ENCODE data around the gene OR4P4. TPM values are rescaled to one million over a fixed set of nuclear protein-coding genes. Genes with fewer than 3 reads are reported as not detected.

The OR4P4 gene
- not detected in 2 replicates for total RNA-seq (2014; rRNA removed; shearing (Covaris generic))

GRCh38 chr11:55634813-55635212 is at the start of gene OR4P4:
TSS of gene OR4P4 (plus strand) at chr11:55635113.
- no peak for DNase-seq (ENCODE audit: low spot score)

GRCh38 chr11:55607545-55607944 is 27.4 kb upstream of the OR4P4 start, which contains the start of gene OR4C11:
TSS of gene OR4C11 (minus strand) at chr11:55607645. CDS start at chr11:55604373, 3,272 bp downstream.
- DNase-seq (ENCODE audit: low spot score): no peak

- no peak for DNase-seq (ENCODE audit: low spot score)
Measured at GRCh38 chr11:55624531-55624930, 10.4 kb upstream of the OR4P4 start.

GRCh38 chr11:55648027-55648426 is 13.1 kb downstream of the OR4P4 start, which contains the start of gene OR4S2:
TSS of gene OR4S2 (plus strand) at chr11:55648327. CDS start at chr11:55650904, 2,577 bp downstream.
- no peak for DNase-seq (ENCODE audit: low spot score)

GRCh38 chr11:55652560-55652959 is 17.6 kb downstream of the OR4P4 start:
- no peak for DNase-seq (ENCODE audit: low spot score)

- DNase-seq (ENCODE audit: low spot score): no peak
Measured at GRCh38 chr11:55655096-55655495, 20.2 kb downstream of the OR4P4 start.

GRCh38 chr11:55658031-55658573 is 23.2 kb downstream of the OR4P4 start:
- DNase-seq (ENCODE audit: low spot score): peak; percentile 14

- DNase-seq (ENCODE audit: low spot score): no peak
Measured at GRCh38 chr11:55658608-55659007, 23.7 kb downstream of the OR4P4 start.

GRCh38 chr11:55661901-55662300 is 27.0 kb downstream of the OR4P4 start, which contains the start of gene OR4C6:
TSS of gene OR4C6 (plus strand) at chr11:55662201. CDS start at chr11:55665167, 2,966 bp downstream.
- no peak for DNase-seq (ENCODE audit: low spot score)

GRCh38 chr11:55669376-55669775 is 34.5 kb downstream of the OR4P4 start:
- no peak for DNase-seq (ENCODE audit: low spot score)

- DNase-seq (ENCODE audit: low spot score): no peak
Measured at GRCh38 chr11:55673860-55674259, 38.9 kb downstream of the OR4P4 start.

Other genes with a start within 250 kb of the OR4P4 start
- gene OR4C15, start 80.6 kb upstream of the OR4P4 start, total RNA-seq (2014; rRNA removed; shearing (Covaris generic)): not detected in 2 replicates
- not detected in 2 replicates for gene OR4C16, start 63.0 kb upstream of the OR4P4 start, total RNA-seq (2014; rRNA removed; shearing (Covaris generic))
- not detected in 2 replicates for gene OR4C11, start 27.5 kb upstream of the OR4P4 start, total RNA-seq (2014; rRNA removed; shearing (Covaris generic))
- not detected in 2 replicates for gene OR4S2, start 13.2 kb downstream of the OR4P4 start, total RNA-seq (2014; rRNA removed; shearing (Covaris generic))
- gene OR4C6, start 27.1 kb downstream of the OR4P4 start, total RNA-seq (2014; rRNA removed; shearing (Covaris generic)): 0.21 TPM in 1 of 2 replicates, not detected in the other
- gene OR5D13, start 138.3 kb downstream of the OR4P4 start, total RNA-seq (2014; rRNA removed; shearing (Covaris generic)): not detected in 2 replicates
- not detected in 2 replicates for gene OR5D14, start 160.4 kb downstream of the OR4P4 start, total RNA-seq (2014; rRNA removed; shearing (Covaris generic))
- not detected in 2 replicates for gene OR5L1, start 176.3 kb downstream of the OR4P4 start, total RNA-seq (2014; rRNA removed; shearing (Covaris generic))
- gene OR5D18, start 184.5 kb downstream of the OR4P4 start, total RNA-seq (2014; rRNA removed; shearing (Covaris generic)): not detected in 2 replicates
- not detected in 2 replicates for gene OR5L2, start 192.1 kb downstream of the OR4P4 start, total RNA-seq (2014; rRNA removed; shearing (Covaris generic))
- not detected in 2 replicates for gene OR5D16, start 203.6 kb downstream of the OR4P4 start, total RNA-seq (2014; rRNA removed; shearing (Covaris generic))
- not detected in 2 replicates for gene TRIM51, start 248.2 kb downstream of the OR4P4 start, total RNA-seq (2014; rRNA removed; shearing (Covaris generic))